ENCODE data around the gene PNKP.

The PNKP gene

DNA sequence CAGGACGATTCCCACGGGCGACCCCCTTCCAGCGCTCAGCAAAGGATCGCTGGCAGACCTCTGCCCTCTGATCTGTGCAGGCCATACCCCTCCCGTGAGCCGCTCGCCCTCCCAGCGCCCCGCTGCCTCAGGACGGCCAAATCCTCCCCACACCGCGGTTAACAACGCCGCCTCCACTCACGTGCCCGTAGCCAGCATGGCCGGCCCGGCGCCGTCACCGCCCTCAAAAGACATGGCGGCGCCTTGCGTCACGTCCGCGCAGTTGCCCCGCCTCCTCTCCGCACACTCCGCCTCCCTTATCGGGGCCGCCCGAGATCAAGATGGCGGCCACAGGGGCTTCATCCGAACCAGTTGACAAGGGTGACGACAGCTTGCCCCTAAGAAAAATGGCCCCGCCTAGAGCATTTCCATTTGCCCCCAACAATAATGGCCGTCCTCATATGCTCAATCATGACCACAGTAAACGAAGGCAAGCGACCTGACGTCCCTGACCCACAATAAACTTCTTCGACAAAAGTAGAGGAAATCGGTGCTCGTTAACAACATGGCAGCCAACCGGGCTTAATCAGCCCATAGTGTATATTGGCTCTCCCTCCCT lies 9.1 kb upstream of the PNKP start:
- peak; percentile 99 for DNase-seq (ENCODE audit: low spot score)

- DNase-seq (ENCODE audit: low spot score): peak; percentile 86
These were observed 8.6 kb upstream of the PNKP start for GRCh38 chr19:49875857-49876421.

DNA sequence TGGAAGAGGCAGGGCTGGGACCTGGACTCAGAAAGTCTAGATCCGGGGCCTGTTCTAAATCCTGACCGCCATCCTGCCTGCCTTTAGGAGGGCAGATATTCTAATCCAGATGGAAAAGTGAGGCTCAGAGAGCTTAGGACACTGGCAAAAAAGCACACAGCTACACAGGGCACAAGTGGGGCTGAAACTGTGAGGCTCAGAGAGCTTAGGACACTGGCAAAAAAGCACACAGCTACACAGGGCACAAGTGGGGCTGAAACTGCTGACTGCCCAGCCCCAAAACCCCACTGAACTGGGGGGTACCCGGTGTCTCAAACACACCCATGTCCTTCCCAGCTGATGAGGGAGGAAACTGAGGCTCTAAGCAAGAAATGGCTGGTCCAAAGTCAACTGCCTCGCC lies 7.8 kb upstream of the PNKP start:
- no peak for DNase-seq (ENCODE audit: low spot score)

DNA sequence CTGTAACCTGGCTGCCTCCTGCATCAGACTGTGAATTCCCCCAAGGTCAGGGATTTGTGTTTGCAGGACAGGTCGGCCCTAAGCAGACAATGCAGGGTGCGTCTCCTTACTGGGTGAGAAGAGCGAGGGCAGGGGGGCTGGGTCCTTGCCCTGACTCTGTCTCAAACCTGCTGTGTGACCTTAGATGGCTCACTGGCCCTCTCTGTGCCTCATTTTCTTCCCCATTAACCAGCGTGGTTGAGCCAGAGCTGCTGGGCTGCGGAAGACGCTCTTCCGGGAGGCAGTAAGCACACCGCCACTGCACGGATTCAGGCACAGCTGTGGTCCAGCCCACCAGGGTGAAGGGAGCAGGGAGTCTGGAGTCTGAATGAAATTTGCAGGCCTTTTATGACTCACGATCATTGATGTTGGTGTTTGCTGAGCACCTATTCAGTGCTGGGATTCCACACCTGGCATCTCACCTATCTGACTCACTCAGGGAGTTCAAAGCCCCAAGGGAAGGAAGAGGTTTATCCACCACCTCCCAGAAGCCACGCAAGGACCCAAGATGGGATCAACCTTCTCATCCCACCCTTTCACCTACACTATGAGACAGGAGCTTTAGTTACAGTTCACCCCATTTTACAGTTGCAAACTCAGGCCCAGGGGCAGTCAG lies 7.3 kb upstream of the PNKP start:
- peak; percentile 50 for DNase-seq (ENCODE audit: low spot score)

DNA sequence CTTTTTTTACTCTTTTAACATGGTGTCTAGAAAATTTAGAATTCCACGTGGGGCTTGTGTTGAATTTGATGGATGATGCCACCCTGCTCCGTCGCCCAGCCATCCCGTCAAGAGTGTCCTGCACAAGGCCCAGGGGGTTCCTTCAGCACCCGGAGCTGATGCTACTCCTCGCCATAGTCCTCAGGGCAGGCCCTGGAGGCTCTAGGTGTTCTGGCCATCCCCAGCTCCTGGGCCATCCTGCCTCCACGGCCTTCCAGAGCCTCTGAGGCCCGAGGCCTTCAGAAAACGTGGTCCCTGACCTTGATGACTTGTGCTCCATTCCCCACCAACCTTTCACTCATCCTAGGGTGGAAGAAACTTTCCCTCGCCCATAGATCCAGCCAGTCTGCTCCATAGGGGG lies 6.5 kb upstream of the PNKP start:
- DNase-seq (ENCODE audit: low spot score): no peak

- DNase-seq (ENCODE audit: low spot score): peak; percentile 28
These were observed 5.7 kb upstream of the PNKP start for GRCh38 chr19:49873129-49873521.

DNA sequence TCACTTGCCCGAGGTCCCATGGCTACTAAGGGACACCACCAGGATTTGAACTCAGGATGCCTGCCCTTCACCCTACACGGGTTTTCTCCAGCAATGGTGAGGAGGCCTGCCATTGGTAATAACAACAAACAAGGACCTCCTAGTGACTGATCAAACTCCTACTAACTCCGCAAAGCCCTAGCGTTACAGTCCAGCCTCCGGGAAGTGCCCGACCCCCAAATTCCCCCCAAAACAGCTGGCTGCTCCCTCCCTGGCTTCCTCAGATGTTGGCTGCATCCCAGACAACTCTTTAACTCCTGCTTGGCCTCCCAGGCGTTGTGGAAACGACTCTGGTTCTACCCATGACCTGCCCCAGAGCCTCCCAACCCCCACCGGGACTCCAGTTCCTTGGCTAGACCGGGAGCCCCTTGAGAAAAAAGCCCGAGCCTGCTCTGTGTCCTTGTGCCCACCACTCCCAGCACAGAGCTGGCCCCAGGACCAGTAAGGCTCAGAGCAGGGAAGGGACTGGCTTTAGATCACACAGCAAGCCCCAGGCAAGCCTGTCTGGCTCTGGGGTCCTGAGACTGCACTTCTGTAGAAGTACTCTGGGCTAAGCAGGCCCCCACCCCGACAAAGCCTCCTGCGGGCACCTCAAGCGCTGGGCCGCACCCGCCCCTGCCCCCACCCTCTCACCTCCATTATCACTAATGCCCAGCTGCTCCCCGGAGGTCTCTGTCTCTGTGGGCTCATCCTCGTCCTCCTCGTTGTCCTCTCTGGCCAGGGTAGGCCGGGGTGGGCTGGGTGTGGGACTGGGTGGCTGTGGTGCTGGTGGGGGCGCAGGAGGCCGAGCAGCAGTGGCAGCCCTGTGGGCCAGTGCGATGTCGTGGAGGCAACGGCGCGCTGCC lies 5.1 kb upstream of the PNKP start:
- DNase-seq (ENCODE audit: low spot score): peak; percentile 62

DNA sequence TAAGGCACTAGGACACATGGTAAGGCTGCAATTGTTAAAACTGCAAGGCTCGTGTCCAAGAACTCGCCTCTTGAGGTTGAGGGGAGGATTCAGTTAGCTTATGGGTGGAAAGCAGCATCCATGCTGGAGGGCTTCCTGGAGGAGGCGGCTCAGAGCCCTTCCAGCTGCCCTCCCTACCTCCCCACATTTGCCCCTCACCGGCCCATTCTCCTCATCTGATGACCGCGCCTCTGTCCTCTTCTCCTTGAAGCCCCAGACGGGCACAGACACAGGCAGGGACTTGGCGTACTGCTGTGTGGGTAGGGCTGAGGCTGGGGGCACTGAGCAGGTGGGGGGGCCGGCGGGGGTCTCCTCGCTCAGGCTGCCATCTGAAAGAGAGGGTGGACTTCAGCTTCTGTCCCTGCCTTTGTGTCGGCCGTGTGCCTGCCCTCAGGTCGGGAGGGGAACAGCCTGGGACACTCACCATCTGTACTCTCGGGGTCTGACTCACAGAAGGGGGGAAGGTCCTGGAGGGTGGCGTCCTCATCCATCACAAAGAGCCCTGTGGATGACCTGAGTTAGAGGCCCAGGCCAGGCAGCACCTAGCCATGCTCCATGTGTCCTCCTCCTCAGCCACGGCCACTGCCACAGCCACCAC lies 4.1 kb upstream of the PNKP start:
- DNase-seq (ENCODE audit: low spot score): peak; percentile 29

- DNase-seq (ENCODE audit: low spot score): peak; percentile 55
These were observed 3.0 kb upstream of the PNKP start for GRCh38 chr19:49870309-49870901.

DNA sequence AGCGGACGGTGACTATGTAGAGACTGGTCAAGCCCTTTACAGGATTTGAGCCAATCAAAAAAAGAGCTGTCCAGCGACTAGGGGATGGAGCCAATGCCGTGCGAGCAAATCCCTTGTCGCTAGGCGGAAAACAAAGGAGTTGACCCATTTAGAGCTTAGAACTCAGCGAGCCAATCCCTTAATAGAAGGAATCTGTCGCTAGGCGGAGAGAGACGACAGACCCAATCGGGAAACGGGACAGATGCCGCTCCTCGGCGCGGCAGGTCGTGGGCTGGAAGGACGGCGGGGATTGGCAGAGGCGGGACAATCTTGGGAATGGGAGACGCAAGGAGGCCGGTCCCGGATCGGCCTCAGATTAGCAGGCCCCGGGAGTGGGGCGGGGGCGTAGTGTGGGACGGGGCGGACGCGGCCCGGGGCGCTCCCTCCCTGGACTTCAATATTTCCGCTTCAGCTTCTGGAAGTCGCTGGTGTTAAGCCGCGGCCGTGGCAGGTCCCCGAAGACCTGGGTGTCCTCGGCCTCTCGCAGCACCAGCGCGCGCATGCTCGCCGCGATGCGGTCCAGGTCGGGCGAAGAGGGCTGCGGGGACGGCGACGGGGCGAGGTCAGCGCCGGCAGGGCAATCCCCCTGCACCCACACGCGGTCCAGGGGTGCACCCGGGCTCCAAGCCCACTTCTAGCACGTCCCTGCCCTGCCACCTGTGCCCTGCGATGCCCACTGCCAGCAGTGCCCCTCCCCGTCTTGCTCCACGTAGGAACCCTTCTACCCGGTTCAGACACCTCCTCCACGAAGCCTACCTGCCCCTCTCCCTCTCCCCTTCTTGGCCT lies 2.3 kb upstream of the PNKP start:
- DNase-seq (ENCODE audit: low spot score): peak; percentile 99

- no peak for DNase-seq (ENCODE audit: low spot score)
These were observed 1.7 kb upstream of the PNKP start for GRCh38 chr19:49869009-49869483.

DNA sequence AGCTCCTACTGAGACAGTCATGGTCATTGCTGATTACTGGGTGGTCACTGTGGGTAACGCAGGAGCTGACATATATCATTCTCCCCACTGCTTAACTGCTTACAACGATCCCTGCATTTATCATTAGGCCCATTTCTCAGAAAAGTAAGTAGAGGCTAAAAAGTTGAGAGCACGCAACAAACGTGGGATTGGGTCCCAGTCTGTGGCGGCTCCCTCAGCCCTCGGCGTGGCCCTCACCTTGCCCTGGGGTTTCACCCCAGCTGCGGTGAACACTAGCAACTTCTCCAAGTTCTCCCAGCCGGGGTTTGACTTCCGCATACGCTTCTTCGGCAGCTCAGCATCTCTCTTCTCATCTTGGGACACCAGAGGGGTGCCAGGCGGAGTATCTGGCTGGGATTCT lies 2.5 kb downstream of the PNKP start:
- DNase-seq (ENCODE audit: low spot score): no peak

DNA sequence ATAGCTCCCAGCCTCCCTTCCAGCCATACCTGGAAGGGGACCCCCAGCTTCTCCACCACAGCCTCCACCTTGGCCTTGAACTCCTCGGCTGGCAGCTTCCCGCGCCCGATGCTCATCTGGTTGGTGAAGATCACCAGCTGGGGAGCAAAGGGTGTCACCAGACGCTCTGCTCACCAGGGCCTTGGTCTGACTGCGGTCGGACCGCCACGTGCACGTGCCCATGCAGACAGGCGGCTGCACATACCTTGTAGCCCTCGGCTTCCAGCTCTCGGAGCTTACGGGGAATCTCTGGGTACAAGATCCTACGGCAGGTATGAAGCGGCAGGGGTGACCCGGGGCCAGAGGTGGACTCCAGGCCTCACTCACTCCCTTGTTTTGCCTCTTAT lies 3.4 kb downstream of the PNKP start:
- DNase-seq (ENCODE audit: low spot score): no peak

DNA sequence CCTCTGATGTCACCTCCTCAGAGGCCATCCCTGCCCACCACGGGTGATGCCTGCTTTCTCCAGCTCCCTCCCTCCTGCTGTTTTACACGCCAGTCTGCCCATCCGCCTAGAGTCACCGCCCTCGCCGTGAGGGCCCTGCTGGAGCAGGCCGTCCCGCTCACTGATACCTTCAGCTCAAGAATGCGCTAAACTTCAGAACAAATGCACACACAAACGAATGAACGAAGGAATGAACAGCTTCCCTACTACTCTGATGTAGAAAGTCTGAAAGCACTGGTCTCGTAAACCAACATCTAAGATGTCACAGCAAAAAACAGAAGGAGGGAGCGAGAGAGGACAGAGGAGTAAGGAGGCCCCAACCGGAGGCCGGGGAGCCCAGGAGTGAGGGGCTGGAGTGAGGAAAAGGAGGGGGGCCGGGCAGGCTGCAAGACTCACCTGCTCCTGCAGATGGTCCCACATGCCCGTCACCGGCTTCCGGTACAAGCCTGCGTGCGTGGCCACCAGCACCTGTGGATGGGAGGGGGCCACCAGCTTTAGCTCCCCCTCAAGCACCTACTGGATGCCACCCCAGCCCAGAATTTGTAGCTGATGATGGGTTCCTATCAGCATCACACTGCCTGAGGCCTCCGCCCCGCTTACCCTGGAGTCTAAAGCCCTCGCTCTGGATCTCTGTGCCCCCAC lies 4.0 kb downstream of the PNKP start:
- DNase-seq (ENCODE audit: low spot score): no peak

GRCh38 chr19:49862391-49863253 lies 4.8 kb downstream of the PNKP start:
- peak; percentile 35 for DNase-seq (ENCODE audit: low spot score)

DNA sequence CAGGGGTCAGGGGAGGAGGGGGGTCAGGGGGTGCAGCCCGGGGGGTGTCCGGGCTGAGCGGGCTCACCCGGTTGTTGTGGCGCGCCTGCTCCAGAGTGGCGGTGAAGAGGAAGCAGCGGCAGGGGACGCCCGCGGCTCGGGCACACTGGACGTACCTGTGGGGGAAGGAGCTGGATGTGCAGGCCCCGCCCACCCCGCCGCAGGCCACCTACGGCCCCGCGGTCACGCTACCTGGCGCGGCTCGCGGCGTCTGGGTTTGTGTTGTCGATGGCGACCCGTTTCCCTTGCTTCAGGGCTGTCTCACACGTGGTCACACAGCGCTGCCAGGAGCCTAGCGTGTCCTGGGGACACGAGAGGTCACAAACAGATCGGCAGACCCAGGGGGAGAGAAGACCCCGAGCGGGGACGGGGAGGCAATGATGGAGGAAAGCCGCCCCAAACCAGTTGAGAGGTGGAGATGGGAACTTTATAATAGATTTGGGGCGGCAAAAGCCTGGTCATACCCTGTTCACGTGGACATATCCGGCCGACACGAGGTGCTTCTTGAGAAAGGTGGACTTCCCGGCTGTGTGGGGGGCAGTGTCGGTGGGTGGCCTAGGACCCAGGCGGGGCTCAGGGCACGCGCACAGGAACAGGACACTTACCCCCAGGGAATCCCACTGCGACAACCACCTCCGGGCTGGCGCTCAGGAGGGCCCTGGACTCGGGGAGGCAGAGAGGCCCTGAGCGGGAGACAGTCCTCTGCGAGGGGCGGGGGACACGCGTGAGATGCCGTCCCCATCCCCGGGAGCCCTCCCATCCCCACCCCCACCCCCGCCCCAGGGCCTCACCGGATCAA lies 5.6 kb downstream of the PNKP start:
- no peak for DNase-seq (ENCODE audit: low spot score)

DNA sequence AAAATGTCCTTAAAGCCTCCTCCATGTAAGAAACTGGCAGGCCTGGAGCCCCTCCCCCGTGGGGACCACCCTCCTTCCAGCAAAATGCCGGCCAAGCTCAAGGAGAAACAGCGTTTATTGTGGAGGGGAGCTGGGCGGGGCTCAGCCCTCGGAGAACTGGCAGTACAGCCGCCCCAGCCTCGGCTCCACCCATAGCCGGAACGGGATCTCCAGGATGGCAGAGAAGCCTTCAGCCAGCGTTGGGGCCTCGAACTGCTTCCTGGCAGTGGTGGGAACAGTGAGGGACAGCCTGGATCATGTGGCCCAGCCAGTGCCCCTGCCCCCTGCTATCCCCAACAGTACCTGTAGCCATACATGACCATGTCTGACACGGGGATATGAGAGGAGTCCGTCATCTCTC lies 6.3 kb downstream of the PNKP start:
- no peak for DNase-seq (ENCODE audit: low spot score)

DNA sequence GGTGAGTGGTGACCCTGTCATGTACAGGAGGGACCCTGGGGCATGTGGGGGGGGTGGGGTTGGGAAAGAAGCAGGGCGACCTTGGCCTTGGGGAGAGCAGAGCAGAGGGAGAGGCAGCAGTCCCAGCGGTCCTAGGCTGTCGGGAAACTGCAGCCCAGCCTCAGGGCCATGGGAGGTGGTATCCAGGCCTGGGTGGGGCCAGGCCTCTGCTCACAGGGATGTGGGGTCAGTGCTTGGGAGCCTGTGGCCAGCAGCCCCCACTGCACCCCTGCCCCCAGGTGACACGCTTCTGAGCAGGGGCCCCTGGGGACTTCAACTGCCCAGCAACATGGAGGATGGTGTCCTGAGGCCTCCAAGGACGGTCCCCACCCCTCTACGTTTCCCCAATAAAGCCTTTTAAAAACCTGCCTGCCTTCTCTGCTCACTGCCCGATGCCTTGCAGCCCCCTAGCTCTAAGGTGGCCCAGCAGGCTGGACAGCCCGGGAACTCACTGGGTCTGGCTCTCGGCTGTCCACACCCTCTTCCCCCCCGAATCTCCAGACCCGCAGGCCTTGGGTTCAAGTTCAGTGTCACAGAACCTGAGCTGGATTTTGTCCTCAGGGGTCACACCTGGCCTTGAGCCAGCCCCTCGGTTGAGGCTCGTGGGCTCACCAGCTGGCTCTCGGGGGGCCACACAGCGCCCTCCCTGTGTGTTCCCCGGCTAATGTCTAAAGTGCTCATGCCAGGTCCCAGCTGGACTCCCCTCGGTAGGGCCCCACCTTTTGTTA lies 6.9 kb downstream of the PNKP start:
- DNase-seq (ENCODE audit: low spot score): no peak

Data from hematopoietic multipotent progenitor cell treated with erythropoietin and hydrocortisone succinate and interleukin-3 and kit ligand, for 17 days (in vitro differentiated cells).